HG02970 (cell line): ENCODE measurements around the gene LAMA3.

Experiments
- ATAC-seq: cut with Tn5 transposase; IDR thresholded peaks from one replicate; pipeline ENCODE4 v1.9.1; 2021; ENCODE audit warnings: mild to moderate bottlenecking, moderate library complexity, moderate number of reproducible peaks; ENCODE audit not compliant: unreplicated experiment, low FRiP score

LAMA3 gene

DNA sequence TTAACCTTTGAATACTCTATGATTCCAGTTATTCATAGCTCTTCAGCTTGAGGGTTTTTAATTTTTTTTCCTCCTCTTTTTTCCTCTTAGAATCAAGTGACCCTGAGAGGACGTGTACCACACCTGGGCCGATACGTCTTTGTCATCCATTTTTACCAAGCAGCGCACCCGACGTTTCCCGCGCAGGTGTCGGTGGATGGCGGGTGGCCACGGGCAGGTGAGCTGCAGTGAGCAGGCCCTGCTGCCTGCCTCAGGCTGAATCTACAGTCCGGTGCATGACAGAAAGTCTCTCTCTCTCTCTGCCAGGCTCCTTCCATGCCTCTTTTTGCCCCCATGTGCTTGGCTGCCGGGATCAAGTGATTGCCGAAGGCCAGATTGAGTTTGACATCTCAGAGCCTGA lies 153.1 kb downstream of the LAMA3 start:
- ATAC-seq: no peak

DNA sequence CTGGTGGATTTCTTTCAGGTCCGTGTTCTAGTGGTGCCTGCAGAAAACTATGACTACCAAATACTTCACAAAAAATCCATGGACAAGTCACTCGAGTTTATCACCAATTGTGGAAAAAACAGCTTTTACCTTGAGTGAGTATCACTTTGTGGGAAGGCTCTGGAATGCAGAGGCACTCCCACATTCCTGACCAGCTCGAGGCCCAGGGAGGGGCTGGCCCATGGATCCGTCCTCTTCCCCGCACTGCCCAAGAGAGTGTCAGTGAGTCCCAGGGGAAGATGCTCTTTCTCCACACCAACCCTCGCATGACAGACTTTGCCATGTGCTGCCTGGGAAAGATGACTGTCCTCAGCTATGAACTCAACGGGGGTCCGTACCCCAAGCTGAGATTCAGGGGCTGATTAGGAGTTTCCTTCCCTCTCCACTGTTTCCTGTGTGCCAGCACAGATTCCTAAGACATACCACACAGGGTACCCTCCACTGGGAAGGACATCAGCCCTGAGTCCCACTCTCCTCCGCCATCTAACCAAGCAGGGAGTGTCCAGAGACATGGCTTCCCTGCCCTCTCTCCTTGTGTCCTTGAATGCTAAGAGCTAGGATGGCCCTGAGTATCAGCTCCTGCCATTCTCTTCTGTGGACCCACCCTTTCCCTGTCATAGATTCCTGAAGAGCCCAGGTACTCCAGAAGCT lies 155.9 kb downstream of the LAMA3 start:
- no peak for ATAC-seq

DNA sequence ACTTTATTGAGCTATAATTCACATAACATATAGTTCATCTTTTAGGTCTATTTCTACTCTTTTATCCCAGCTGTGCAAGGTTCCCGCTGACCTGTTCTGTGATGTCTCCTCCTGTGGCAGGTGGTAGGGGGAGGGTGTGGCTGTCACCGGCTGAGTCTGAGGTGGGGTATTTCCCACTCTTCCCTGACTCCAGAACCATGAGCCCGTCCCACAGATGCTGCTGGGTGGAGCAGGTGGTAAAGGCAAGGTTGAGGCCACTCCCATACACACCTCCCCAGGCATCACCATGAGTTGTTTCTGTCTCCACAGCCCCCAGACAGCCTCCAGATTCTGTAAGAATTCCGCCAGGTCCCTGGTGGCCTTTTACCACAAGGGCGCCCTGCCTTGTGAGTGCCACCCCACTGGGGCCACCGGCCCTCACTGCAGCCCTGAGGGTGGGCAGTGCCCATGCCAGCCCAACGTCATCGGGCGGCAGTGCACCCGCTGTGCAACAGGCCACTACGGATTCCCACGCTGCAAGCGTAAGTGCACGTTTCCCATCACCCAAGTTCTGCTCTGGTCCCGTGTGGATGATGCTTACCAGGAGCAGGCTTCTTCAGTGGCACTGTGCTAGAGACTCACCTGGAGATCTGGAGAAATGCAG lies 156.9 kb downstream of the LAMA3 start:
- no peak for ATAC-seq

DNA sequence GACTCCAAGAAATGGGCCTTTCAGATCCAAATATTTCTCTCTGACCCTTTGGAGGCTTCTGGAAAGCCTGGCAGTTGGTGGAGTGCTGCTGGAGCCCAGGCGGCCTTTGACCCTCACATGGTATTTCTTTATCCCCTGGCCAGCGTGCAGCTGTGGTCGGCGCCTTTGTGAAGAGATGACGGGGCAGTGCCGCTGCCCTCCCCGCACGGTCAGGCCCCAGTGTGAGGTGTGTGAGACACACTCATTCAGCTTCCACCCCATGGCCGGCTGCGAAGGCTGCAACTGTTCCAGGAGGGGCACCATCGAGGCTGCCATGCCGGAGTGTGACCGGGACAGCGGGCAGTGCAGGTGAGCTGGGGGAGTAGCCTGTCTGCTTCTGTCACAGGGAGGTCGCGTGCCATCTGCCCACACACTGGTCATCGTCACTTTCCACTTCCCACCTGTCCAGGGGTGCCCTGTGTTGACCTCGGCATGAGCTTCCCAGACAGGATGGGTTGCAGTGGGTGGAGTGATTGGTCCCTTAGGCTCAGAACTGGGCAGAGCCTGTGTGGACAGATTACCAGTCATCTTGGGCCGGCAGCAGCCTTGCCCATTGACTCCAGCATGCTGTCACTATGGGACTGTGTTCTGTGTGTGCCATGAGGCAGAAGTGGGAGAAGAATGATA lies 158.2 kb downstream of the LAMA3 start:
- ATAC-seq: no peak

DNA sequence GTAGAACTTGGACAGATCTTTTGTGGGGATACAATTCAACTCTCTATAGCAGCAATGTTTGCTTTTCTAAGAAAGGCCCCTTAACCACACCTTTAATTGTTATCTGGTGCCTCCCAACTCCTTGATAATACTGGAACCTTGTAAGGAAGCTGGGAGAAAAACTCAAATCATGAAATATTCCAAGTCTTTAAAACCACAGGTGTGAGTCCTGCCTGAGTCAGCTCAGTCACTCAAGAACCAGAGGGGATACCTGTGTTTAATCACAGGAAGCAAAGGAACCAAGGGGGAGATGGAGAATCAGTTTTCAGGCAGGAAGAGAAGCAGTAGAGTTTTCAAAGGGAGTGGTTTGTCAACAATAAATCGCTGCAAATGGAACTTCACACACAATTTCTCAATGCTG lies 159.9 kb downstream of the LAMA3 start:
- no peak for ATAC-seq

GRCh38 chr18:23850215-23850614 lies 161.0 kb downstream of the LAMA3 start:
- no peak for ATAC-seq

- ATAC-seq: no peak
Measured at GRCh38 chr18:23851470-23852002, 162.3 kb downstream of the LAMA3 start.

DNA sequence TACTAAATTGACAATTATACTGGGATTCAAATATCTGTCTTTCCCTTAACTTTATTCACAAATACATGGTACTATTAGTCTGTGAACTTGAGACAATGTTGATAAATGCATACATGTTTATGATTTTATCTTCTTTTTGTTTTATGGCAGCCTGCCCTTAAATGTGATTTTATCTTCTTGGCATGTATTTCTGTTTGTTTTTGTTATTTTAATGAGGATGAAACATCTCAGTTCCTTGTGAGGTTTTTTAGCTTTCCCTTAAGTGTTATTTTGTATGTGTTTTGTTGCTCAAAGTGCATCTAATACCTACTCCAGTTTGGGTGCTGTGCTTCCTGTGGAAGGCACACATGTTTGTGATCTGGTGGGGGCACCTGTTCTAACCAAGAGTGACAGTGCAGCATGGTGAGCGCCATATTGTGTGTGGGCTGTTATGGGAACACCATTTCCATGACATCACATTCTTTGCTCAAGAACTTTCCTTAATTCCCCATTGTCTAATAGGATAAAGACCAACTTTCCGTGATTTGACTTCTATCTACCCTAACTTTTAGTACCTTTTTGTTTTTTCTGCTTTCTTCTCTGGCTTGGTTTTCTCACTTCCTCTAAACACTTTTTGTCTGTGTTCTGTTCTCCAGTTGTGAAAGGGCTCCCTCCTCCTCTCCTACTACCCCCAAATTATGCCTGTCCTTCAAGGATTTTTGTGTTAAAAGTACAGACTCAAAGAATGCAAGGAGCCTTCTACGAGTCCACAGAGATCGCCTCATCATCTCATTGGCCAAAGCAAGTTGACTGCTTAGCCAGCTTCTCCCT lies 163.2 kb downstream of the LAMA3 start:
- ATAC-seq: no peak

- no peak for ATAC-seq
Measured at GRCh38 chr18:23853448-23854195, 164.4 kb downstream of the LAMA3 start.

DNA sequence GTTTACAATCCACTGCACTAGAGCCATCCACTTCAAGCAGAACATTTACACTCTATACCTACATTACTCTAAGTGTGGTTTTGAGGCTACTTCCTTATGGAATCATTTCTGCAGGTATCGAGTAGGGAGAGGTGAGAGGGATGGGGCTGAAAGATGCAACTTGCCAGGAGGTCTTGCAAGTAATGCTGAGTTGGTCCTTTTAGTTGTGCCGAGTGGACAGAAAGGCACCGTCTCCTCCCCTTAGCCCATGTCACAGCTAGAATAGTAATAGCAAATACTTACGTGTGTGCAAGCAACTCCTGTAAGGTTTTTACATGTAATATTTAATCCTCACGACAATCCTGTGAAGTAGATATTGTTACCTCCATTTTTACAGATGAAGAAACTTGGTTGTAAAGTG lies 166.5 kb downstream of the LAMA3 start:
- no peak for ATAC-seq

GRCh38 chr18:23856466-23857163 lies 167.4 kb downstream of the LAMA3 start:
- no peak for ATAC-seq

DNA sequence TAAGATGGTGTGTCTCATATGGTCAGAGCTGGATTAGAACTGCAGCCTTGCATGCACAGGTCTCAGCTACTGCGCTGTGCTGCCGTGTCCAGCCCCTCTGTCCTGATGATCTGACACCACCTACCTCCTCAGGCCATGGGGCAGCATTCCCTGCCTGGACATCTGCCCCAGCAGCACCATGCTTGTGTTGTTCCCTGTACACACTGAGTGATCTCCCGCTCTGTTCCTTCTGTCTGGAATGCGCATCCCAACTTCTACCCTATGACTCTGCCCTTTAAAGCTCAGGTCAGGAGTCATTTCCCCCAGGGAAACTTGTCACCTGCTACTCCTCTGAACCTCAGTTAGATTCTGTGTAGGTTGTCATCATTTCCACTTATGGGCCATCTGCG lies 167.9 kb downstream of the LAMA3 start:
- no peak for ATAC-seq

- no peak for ATAC-seq
Measured at GRCh38 chr18:23857756-23858155, 168.5 kb downstream of the LAMA3 start.

- no peak for ATAC-seq
Measured at GRCh38 chr18:23859466-23860336, 170.4 kb downstream of the LAMA3 start.

DNA sequence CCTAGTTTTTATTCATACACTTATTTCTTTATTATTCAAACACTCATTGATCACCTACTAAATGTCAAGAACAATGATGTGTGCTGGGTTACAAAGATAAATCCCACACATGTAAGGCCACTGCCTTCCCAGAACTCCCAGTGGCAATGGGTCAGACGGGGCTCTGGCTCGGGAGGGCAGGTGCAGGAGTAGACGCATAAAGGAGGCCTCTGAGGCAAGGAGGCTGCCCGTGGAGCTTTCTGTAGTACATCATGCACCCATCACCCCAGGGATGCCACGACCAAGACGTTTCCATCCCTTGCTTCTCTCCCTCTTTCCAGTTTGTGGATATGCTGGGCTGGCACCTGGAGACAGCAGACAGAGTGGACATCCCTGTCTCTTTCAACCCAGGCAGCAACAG lies 172.1 kb downstream of the LAMA3 start:
- no peak for ATAC-seq

DNA sequence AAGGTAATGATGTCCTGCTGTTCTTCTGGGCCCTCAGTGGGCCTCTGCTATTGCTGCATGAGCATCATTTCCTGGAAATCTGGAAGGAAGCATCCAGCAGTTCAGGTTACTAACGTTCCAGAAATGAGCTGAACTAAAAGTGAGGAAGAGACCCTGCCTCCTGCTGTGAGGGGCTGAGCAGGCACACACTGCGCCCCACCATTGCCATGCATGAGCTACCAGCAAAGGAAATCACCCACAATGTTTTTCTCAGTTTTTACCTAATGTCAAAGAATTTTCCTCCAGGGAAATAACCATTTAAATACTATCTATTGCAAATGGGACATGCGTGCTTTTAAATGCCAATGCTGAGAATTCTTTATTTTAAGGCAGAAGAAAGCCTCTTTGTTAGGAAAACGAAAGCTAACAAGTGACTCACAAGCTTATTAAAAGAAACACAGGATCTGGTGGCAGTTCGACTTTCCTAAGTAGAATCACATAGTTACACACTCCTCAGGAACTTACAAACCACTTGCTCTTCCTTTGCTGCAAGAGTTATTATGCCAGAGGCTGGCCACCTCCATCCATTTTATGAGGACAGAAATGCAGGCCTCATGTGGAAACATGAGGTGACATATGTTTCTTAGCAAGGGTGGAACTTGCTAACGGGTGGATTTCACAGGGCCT lies 172.7 kb downstream of the LAMA3 start:
- ATAC-seq: no peak

DNA sequence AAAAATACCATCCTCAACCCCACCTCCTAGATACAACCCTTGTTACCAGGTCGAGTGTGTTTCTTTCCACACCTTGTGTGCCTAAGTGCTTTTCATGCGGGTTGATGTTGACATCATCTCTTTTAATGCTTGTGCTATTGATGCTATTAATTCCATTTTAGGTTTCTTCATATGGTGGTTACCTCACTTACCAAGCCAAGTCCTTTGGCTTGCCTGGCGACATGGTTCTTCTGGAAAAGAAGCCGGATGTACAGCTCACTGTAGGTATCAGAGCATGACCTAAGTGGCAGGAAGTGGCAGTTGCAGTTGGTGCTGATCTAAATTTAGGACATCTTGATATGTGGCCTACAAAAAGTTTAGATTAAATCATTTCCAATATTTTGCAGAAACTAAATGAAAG lies 175.4 kb downstream of the LAMA3 start:
- ATAC-seq: no peak

DNA sequence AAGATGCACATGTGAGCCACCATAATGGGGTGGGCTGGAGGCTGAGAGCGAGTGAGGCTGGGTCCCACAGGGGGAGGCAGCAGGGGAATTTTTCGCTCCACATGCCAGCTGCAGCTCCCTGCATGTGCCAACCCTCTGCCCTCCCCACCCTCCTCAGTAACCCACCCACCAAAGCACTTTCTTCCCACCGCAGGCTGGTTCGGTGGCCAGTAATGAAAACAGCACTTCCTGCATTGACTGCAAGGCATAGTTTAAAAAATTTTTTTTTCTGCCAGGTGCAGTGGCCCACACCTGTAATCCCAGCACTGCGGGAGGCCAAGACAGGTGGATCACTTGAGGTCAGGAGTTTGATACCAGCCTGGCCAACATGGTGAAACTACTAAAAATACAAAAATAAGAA lies 177.8 kb downstream of the LAMA3 start:
- ATAC-seq: no peak
